HG02981 (cell line): Measurements from ENCODE around the gene SLC35B2.

ENCODE experiments used
- ATAC-seq: cut with Tn5 transposase; IDR thresholded peaks from one replicate; pipeline ENCODE4 v1.9.1; 2021; ENCODE audit warnings: mild to moderate bottlenecking, moderate library complexity; ENCODE audit not compliant: unreplicated experiment

The SLC35B2 gene

GRCh38 chr6:44286747-44287146, 29.4 kb upstream of the SLC35B2 start:
- ATAC-seq, result no peak

GRCh38 chr6:44286285-44286565, 28.9 kb upstream of the SLC35B2 start:
- no peak for ATAC-seq

GRCh38 chr6:44285552-44286284, 28.4 kb upstream of the SLC35B2 start:
- ATAC-seq, result no peak

GRCh38 chr6:44284867-44285266, 27.5 kb upstream of the SLC35B2 start:
- no peak for ATAC-seq

DNA sequence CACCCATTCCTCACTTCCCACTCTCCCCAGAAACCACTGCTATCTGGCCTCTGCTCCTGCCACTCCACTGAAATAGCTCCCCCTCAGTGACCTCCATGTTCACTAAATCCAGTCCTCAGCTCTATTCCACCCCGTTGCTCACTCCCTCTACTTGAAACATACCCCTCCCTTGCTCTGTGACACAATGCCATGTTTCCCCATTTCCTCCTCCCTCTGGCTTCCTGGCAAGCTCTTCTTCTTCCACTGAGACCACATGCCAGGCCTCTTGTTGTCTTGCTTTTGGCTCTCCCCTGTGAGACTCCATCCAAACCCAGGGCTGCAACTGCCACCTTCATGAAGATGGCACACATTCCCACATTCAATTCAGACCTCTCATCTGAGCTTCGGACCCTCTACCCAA, 26.8 kb upstream of the SLC35B2 start:
- no peak for ATAC-seq

DNA sequence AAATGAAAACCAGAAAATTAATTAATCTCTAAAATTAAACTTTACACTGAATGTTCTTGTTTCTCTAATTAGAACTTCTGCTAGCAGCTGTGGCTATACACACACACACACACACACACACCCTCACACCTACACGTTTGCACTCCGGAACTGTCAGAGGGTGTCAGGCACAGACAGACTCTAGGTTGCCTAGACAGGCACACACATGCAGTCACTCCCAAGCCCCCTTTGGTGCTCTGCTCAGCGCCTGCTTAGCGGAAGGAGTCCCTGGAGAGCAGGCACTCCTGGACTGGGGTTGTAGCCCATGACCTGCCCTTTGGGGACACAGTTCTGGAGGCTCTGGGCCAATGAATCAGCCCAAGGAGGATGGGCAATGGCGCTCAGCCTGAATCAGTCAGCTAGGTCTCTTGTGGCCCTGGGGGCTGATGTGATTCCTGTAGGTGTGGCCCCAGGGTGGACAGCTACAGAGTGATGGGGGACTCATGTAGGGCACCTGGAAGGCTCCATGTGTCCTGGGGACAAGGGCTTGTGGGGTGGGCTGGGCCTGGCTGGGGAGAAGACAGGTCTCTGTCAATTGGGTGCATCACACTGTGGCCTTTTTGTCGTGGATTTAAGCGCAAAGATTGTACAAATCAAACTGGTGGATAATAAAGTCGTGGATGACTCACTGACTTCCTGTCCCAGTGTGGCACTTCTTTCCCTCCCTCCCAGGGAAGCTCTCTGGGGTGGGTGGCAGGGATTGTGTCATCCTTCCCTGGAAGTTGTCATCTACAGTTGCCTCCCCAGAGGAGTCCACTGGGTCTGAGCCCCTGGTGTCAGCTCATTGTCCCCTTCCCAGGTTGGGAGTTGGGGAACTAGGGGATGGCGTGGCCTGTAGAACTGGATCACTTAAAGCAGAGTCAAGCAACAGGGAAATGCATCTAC, 21.7 kb upstream of the SLC35B2 start:
- ATAC-seq, result no peak

DNA sequence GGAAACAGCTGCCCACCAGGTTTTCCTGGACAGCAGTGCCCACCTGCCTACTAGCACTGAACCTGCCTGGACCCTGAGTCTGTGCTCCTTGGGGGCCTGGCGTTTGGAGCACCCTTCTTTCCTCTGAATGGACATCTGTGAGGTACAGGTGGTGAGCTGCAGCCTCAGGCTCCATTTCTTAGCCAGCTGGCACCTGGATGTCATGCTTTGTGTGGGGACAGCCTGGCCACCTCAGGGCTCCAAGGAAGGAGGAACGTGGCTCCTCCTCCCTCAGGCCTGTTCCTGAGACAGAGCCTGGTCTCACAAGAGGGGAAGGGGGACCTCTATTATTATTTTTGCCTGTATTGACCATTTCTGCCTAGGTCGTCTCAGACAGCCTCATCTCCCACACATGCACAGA, 21.0 kb upstream of the SLC35B2 start:
- ATAC-seq, result no peak

GRCh38 chr6:44277763-44278162, 20.4 kb upstream of the SLC35B2 start:
- ATAC-seq, result no peak

- no peak for ATAC-seq
Observed at GRCh38 chr6:44276667-44277640, 19.6 kb upstream of the SLC35B2 start.

GRCh38 chr6:44275749-44276648, 18.7 kb upstream of the SLC35B2 start:
- ATAC-seq, result no peak

GRCh38 chr6:44275271-44275748, 18.0 kb upstream of the SLC35B2 start:
- no peak for ATAC-seq

GRCh38 chr6:44273617-44274016, 16.3 kb upstream of the SLC35B2 start:
- ATAC-seq, result no peak

- no peak for ATAC-seq
Observed at GRCh38 chr6:44272999-44273566, 15.8 kb upstream of the SLC35B2 start.

- ATAC-seq, result no peak
Observed at GRCh38 chr6:44272529-44272928, 15.2 kb upstream of the SLC35B2 start.

- no peak for ATAC-seq
Observed at GRCh38 chr6:44271914-44272313, 14.6 kb upstream of the SLC35B2 start.

DNA sequence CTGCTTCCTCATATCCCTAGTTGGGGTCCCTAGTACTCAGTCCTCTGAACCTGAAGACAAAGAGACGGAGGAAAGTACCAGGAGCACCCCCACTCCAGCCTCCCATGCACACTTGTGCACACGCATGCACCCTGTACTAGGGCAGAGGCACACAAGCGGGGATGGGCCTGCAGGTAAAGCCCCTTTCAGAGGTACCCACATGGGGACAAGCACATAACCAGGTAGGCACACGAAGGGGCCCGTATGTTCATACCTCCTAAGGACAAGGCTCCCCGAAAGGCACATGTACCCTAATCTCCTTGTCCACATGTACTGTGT, 14.0 kb upstream of the SLC35B2 start:
- ATAC-seq, result no peak

DNA sequence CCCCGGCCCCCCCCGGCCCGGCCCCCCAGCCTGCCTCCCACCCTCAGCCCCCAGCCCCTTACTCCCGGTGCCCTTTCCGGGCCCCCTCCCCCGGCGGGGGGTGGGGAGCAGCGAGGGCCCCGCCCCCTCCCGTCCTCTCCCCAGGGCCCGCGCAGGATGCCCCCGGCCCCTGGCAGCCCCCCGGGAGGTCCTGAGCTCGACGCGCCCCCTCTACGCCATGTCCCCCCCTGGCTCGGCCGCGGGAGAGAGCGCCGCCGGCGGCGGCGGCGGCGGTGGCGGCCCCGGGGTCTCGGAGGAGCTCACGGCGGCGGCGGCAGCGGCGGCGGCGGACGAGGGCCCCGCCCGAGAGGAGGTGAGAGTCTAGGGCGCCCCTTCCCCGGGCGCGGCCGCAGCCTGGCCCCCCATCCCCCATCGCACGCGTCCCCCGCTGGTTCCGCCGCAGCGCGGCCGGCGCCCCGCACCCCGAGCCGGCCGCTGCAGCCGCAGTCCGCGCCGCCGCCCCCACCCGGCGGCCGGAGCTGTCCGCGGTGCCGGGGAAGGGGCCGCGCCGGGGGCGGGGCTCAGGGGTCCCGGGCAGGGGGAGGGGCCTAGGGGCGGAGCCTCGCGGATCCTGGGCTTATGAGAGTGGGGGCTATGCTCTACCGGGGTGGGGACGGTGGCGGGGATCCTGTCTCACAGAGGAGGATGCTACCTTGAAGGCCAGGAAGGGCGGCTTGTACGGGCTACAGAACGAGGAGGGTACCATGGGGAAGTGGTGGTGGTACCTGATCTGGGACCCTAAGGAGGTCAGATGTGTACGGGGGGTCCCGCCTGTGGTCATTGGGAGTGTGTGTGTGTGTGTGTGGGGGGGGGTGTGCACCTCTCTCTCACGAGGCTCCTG, 13.4 kb upstream of the SLC35B2 start:
- no peak for ATAC-seq

DNA sequence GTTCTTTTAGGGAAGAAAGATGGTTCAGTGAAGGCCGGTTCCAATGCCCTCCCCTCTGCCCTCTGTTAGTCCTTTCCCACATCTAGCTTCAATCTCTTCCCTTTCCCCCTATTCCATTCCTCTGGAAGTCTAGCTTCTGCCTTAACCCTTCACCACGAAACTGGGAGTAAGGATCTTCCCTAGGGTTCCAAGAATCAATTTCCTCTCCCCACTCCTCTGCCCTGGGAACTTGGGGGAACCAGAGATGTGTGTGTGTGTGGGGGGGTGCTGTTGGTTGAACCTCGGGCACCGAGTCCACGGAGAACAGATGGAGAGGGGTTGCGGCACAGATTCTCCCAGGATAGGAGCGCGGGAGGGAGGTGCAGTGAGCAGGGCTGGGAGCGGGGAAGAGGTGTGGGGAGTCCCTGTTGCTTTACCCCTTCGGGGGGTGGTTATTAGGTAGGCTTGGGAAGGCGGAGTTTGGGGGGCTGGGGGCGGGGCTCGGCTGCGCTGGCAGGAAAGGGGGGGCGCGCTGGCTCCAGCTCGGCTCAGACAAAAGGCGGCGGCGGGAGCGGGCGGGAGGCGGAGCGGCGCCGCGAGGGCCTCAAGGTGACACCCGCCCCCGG, 12.7 kb upstream of the SLC35B2 start, which contains the start of gene TMEM151B:
Gene TMEM151B, plus strand, starts transcription at position 530 of the 605 bp plus-strand sequence. CDS start 293 bp downstream, outside the sequence.
- ATAC-seq, result no peak
